Left ventricle myocardium superior (tissue), 1 donor: ENCODE data around the gene ZBTB20. TPM values are rescaled to one million over a fixed set of nuclear protein-coding genes. Genes with fewer than 3 reads are reported as not detected.

ENCODE experiments used
- ATAC-seq: fragments of 200-7000 bp; cut with Tn5 transposase; one replicate; pipeline ENCODE4 v1.9.1; 2020; ENCODE audit warnings: mild to moderate bottlenecking, moderate library complexity
- DNase-seq: peaks from one replicate; pipeline ENCODE4 v3.0.0-alpha.2; 2020
- intact Hi-C: fragments of 100-400 bp; cut with micrococcal nuclease; formaldehyde crosslinking; loops from one replicate; pipeline ENCODE4 v1.11.0; 2022
- total RNA-seq: library from RNA; stranded (reverse); fragmentation: NEBNext Ultra II Directional; extraction: Animal tissue kit (Norgen Biotek cat#: 25700); gene quantifications from one replicate; pipeline ENCODE4 v1.2.1, GENCODE V29; 2021
- donor health status: DM: no; HTN: yes; CAD: no; lungs with severe emphysema.

ZBTB20 gene
- total RNA-seq, 1 donor from 2014 or later: 57.5 TPM

GRCh38 chr3:115099134-115099985 is 47.7 kb downstream of the ZBTB20 start:
- ATAC-seq (peak; percentile 31), DNase-seq (no peak)
- intact Hi-C loops: loop anchor here (10.0 kb wide), 2 partner anchors 45 to 715 kb away; partner anchors contain the start of gene ZBTB20

DNA sequence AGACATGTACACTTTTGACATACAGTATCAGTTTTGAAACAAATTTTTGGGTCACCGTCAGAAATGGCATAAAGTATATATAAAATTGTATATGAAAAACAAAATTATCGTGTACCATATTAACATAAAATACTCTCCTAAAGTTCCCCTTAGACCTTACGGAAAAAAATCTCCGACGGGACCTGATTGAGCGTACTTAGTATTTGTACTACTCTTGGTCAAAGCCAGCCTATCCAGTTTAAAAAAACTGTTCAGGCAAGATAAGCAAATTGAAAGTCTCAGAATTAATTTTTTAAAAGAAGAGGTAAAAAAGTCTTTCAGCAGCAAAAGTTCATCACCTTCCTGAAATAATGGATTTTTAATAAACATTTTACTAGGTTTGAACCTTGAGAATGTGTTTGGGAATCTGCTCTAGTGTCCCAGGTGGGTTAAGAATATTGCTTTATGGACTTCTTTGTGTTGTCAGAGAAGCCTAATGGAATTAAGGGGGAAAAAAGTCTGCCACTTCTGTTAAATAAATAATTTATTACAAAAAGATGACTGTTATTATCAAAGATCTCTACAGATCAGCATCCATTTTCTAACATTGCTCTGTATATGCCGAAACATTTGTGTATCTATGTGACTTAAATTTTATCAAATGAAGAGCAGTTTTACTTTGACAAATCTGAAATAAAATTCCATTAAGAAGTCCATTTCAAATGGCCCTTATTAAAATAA is 48.6 kb downstream of the ZBTB20 start:
- intact Hi-C loops: loop anchor here (10.0 kb wide), 2 partner anchors 46 to 714 kb away; partner anchors contain the start of gene ZBTB20
- DNase-seq: no peak
- ATAC-seq: no peak

DNA sequence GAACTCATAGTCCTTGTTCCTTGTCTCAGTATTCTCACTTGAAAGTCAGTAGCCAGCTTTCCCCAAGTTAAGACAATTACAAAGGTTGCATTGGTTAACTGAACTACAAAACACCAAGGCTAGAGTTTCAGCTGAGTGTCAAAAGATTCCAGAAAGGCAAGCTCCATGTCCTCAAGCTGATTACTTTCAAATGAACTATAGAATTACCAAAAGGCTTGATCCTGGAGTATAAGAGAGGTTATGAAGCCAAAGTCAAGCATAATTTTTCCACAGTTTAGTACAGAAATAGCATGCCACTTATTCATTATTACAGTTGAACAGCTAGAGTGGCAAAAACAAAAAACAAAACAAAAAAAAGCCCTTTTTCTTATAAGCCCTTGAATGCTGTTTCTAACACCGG is 51.9 kb downstream of the ZBTB20 start:
- DNase-seq (no peak), ATAC-seq (no peak)
- intact Hi-C loops: loop anchor here (10.0 kb wide), 2 partner anchors 50 to 710 kb away; partner anchors contain the start of gene ZBTB20

GRCh38 chr3:115092220-115092791 is 54.8 kb downstream of the ZBTB20 start:
- ATAC-seq: peak; percentile 99
- peak; percentile 68 for DNase-seq
- intact Hi-C loops: loop anchor here (10.0 kb wide), 2 partner anchors 52 to 708 kb away; partner anchors contain the start of gene ZBTB20

- DNase-seq: no peak
- ATAC-seq: no peak
- intact Hi-C loops: loop anchor here (10.0 kb wide), 2 partner anchors 54 to 706 kb away; partner anchors contain the start of gene ZBTB20
Observed at GRCh38 chr3:115090712-115091111, 56.4 kb downstream of the ZBTB20 start.

DNA sequence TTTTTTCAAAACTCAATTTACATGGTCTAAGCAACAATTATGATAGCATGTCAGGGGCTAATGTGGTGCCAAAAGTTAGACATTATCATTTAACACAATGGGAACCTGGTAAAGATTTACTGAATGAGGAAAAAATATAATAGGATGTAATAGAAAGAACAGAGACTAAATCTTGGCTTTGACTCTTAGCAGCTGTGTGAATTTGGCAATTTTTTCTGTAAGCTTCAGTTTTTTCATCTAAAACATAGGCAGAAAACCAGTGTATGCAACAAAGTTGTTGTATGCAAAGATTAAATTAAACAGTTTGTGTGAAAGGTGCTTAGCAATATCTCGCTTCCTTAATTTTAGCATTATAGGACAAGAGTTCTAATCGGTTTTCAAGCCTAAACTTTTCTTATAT is 57.6 kb downstream of the ZBTB20 start:
- intact Hi-C loops: loop anchor here (10.0 kb wide), 1 partner anchor 265 kb away; no protein-coding TSS in a partner anchor
- ATAC-seq (no peak), DNase-seq (no peak)

DNA sequence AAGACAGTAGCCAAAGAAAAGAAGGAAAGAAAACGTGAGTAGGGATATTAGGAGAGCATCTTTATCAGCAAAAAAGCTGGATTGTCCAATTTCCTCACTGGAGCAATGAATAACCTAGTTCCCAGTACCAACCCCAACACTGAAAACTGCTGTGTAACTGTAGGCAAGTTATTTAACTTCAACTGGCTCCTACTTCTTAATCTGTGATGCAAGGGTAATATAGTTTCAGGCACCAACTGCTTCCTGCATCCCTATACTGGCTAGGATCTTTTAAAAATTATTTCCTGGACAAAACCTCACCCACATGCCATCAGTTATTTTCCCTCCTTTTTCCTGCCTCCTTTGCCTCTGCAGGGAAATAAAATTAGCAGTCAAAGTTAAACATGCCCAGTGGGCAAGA is 59.6 kb downstream of the ZBTB20 start:
- ATAC-seq (no peak), DNase-seq (no peak)
- intact Hi-C loops: loop anchor here (10.0 kb wide), 1 partner anchor 263 kb away; no protein-coding TSS in a partner anchor

- DNase-seq (no peak), ATAC-seq (no peak)
- intact Hi-C loops: loop anchor here (10.0 kb wide), 1 partner anchor 262 kb away; no protein-coding TSS in a partner anchor
Observed at GRCh38 chr3:115086344-115086743, 60.7 kb downstream of the ZBTB20 start.

- DNase-seq (no peak), ATAC-seq (peak; percentile 75)
- intact Hi-C loops: loop anchor here (10.0 kb wide), 1 partner anchor 261 kb away; no protein-coding TSS in a partner anchor
Observed at GRCh38 chr3:115085197-115085865, 61.8 kb downstream of the ZBTB20 start.

DNA sequence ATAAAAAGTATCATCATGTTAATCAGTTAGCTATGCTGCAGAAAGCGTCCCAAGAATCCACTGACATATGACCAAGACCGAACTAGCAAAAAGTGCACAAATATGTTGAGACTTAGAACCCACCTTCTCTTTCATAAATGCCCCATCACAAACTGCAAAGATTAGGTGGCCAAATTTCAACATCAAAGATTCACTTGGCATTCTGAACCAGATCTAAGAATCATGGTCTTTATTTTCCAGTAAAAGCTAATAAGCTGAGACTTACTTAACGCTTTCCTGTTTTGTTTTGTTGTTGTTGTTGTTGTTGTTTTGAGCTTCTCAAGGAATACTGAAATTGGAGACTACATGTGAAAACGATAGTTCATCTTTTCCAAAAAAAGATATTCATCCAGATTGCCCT is 62.4 kb downstream of the ZBTB20 start:
- intact Hi-C loops: loop anchor here (10.0 kb wide), 1 partner anchor 260 kb away; no protein-coding TSS in a partner anchor
- DNase-seq (no peak), ATAC-seq (no peak)

GRCh38 chr3:115082260-115082659 is 64.8 kb downstream of the ZBTB20 start:
- ATAC-seq (no peak), DNase-seq (no peak)
- intact Hi-C loops: loop anchor here (10.0 kb wide), 1 partner anchor 257 kb away; no protein-coding TSS in a partner anchor

- no peak for DNase-seq
- ATAC-seq: no peak
- intact Hi-C loops: loop anchor here (10.0 kb wide), 1 partner anchor 257 kb away; no protein-coding TSS in a partner anchor
Observed at GRCh38 chr3:115081444-115081843, 65.6 kb downstream of the ZBTB20 start.

- DNase-seq (no peak), ATAC-seq (no peak)
- intact Hi-C loops: no loop called here
Observed at GRCh38 chr3:115077501-115078250, 69.4 kb downstream of the ZBTB20 start.

- DNase-seq: no peak
- intact Hi-C loops: no loop called here
- ATAC-seq: peak; percentile 48
Observed at GRCh38 chr3:115074502-115074901, 72.6 kb downstream of the ZBTB20 start.

DNA sequence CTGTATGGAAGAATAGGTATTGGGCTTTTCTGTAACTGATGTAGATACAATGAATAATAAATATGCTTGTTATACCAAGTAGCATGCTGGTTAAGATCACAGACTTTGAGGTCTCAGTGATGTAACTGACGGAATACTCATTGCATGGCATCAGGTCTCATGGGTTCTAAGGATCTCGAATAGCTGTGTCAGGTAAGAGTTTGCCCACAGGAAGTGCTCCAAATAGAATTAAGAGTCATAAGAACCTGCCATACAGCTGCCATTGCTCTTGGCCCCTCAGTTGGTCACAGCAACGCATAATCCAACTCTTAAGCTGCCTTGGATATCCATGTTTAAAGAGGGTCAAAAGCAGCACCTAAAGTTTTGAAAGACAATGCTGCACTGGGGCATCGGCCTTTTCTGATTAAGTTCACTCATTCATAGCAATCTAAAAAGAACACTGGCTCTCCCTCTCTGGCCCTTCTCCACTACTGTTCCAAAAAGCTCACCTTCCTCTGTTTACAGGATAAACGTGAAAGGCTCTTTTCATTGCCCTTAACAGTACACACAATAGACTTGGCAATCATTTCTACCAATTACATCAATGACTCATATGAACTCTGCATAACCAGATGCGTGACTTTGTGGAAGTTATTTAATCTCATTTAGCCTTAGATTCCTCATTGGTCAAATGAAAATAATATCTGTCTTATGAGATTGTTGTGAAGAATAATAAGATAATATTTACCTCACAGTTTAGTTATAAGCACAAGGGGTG is 74.6 kb downstream of the ZBTB20 start:
- intact Hi-C loops: no loop called here
- ATAC-seq: peak; percentile 68
- DNase-seq: no peak

GRCh38 chr3:115071601-115072000 is 75.5 kb downstream of the ZBTB20 start:
- ATAC-seq: peak; percentile 73
- no peak for DNase-seq
- intact Hi-C loops: no loop called here

GRCh38 chr3:115071166-115071565 is 75.9 kb downstream of the ZBTB20 start:
- intact Hi-C loops: no loop called here
- ATAC-seq: peak; percentile 30
- DNase-seq: no peak
